Measurements from ENCODE around the gene FOXK1.

GRCh38 chr7:4783292-4783652 lies 101.2 kb downstream of the FOXK1 start:
- TF ChIP-seq CTCF (IDR thresholded peaks at IDR 0.05; ENCODE audit: low read depth, low read length): no peak
- TF ChIP-seq, protein P1, sequence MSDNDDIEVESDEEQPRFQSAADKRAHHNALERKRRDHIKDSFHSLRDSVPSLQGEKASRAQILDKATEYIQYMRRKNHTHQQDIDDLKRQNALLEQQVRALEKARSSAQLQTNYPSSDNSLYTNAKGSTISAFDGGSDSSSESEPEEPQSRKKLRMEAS (IDR thresholded peaks at IDR 0.05; ENCODE audit: low read depth, low read length): no peak
- TF ChIP-seq POLR2A (IDR thresholded peaks at IDR 0.05; ENCODE audit: extremely low read depth, insufficient read length): no peak
- TF ChIP-seq MYC (IDR thresholded peaks at IDR 0.05; ENCODE audit: low read depth, low read length): no peak
